Measurements from ENCODE around the gene BIRC5.

Gene BIRC5

GRCh38 chr17:78184351-78184750, 29.7 kb upstream of the BIRC5 start:
- DNase-seq, result no peak

- DNase-seq, result no peak
These were observed 29.2 kb upstream of the BIRC5 start for GRCh38 chr17:78184868-78185267.

DNA sequence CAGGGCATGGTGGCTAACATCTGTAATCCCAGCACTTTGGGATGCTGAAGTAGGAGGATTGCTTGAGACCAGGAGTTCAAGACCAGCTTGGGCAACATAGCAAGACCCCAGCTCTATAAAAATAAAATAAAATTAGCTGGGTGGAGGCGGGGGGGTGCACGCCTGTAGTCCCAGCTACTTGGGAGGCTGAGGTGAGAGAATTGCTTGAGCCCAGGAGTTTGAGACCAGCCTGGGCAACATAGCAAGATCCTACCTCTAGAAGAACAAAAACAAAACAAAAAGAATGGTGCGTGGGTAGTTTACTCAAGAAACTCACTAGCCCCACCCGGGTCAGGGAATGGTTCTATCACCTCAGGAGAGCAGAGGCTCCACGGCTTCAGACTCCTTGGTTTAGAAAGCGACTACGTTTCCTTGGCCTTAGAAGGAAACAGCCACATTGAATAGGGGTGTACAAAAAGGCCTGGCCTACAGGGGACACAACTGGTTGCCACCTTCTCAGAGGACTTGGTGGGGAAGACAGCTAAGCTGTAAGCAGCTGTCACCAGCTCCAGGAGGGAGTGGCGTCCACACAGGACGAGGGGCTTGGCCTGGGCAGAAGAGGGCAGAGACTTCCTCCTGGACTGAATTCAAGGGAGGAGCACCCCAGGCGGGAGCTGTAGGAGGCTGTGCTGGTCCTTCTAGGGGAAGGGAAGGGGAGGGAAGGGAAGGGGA, 27.9 kb upstream of the BIRC5 start:
- DNase-seq, result no peak

DNA sequence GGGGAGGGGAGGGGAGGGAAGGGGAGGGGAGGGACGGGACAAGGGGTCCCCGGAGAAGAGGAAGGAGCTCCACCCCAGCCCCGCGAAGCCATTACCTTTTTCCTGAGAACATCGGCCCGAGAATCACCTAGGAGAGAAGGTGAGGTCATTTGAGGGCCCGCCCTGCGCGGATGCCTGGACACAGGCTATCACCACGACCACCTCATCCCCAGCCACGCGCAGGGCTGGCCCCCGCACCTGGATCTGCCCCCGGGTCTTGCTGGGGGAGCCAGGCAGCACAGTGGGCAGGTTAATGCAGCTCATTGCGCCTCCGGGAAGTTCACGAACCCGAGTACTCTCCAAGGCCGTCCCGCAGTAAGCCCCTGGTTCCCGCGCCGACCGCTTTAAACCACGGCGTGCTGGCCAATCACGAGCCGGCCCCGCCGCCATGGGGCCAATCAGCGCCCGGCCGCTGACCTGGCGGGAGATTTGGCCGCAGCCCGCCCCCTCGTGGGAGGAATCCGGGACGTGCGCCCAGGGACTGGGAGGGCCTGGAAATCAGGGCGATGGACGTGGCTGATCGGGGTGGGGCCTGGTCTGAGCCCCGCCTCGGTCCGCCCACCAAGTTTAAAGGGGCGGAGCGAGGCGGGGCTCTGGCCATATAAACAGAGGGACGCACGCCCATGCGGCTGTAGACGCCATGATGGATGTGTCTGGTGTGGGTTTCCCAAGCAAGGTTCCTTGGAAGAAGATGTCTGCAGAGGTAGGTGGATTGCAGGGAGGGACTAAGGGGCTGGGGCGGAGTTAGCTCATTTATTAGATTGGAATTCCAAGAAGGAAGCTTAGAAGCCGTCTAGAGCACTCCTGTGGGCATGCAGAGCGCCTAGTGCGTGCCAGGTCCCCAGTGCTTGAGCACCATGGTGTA, 27.1 kb upstream of the BIRC5 start, which contains the start of the genes AFMID and TK1:
Gene AFMID (plus strand): TSS at position 671 of the 904 bp plus-strand sequence. CDS start 9 bp downstream, at position 680.
Gene TK1 (minus strand): TSS at position 361 of the 904 bp plus-strand sequence. CDS start 58 bp downstream, at position 303.
- DNase-seq, result peak; percentile 94 to 95

- DNase-seq, result no peak
These were observed 17.3 kb upstream of the BIRC5 start for GRCh38 chr17:78196716-78197115.

GRCh38 chr17:78197147-78197832, 16.8 kb upstream of the BIRC5 start:
- peak; percentile 19 to 32 for DNase-seq

GRCh38 chr17:78200451-78200850, 13.6 kb upstream of the BIRC5 start:
- no peak for DNase-seq

- DNase-seq, result no peak
These were observed 11.4 kb upstream of the BIRC5 start for GRCh38 chr17:78202666-78203065.

GRCh38 chr17:78204387-78205123, 9.5 kb upstream of the BIRC5 start:
- DNase-seq, result no peak

DNA sequence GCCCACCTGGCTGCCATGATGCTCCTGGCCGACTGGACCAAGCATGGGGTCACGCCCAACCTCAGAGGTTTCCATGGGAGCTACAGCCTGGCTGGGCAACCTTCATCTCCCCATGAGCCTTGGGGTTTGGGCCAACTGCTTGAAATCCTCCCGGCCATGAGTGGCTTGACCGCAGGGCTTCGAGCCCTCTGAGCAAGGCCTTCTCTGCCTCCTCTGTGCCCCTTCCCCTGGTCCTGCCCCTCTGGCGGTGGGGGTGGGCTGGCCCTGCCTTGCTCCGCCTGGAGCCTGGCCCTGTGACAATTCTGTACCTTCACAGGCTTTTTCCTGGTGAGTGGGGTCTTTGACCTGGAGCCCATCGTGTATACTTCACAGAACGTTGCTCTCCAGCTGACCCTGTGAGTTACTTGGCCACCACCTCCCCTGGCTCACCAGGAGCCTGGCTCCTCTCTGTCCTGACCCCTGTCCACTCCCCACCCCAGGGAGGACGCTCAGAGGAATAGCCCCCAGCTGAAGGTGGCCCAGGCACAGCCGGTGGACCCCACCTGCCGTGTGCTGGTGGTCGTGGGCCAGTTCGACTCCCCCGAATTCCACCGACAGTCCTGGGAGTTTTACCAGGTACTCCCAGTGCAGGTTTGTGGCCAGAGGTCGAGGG, 8.8 kb upstream of the BIRC5 start:
- no peak for DNase-seq

GRCh38 chr17:78206298-78206697, 7.8 kb upstream of the BIRC5 start:
- DNase-seq, result no peak

- peak in 1 of 2 donors; percentile 28 for DNase-seq
These were observed 5.6 kb upstream of the BIRC5 start for GRCh38 chr17:78208486-78208885.

DNA sequence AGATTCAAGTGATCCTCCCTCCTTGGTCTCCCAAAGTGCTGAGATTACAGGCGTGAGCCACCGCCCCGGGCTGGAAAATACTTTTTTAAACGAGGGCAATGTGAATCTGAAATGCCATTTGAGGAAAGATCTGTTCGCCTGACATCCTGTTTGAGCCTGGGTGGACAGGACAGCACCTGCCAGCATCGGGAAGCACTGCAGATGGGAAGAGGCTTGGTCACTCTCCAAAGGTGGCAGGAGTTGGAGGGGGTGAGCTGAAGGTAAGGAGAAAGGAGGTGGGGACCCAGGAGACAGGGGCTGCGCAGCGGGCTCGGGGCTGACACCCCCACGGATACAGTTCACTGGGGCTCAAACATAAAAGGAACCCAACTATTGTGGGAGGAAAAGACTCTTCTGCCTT, 3.9 kb upstream of the BIRC5 start:
- DNase-seq, result no peak

- no peak for DNase-seq
These were observed 3.0 kb upstream of the BIRC5 start for GRCh38 chr17:78211032-78211431.

DNA sequence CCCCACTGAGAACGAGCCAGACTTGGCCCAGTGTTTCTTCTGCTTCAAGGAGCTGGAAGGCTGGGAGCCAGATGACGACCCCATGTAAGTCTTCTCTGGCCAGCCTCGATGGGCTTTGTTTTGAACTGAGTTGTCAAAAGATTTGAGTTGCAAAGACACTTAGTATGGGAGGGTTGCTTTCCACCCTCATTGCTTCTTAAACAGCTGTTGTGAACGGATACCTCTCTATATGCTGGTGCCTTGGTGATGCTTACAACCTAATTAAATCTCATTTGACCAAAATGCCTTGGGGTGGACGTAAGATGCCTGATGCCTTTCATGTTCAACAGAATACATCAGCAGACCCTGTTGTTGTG, 631 bp downstream of the BIRC5 start:
- DNase-seq, result no peak

DNA sequence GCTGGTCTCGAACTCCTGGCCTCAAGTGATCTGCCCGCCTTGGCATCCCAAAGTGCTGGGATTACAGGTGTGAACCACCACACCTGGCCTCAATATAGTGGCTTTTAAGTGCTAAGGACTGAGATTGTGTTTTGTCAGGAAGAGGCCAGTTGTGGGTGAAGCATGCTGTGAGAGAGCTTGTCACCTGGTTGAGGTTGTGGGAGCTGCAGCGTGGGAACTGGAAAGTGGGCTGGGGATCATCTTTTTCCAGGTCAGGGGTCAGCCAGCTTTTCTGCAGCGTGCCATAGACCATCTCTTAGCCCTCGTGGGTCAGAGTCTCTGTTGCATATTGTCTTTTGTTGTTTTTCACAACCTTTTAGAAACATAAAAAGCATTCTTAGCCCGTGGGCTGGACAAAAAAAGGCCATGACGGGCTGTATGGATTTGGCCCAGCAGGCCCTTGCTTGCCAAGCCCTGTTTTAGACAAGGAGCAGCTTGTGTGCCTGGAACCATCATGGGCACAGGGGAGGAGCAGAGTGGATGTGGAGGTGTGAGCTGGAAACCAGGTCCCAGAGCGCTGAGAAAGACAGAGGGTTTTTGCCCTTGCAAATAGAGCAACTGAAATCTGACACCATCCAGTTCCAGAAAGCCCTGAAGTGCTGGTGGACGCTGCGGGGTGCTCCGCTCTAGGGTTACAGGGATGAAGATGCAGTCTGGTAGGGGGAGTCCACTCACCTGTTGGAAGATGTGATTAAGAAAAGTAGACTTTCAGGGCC, 5.5 kb downstream of the BIRC5 start:
- no peak for DNase-seq

DNA sequence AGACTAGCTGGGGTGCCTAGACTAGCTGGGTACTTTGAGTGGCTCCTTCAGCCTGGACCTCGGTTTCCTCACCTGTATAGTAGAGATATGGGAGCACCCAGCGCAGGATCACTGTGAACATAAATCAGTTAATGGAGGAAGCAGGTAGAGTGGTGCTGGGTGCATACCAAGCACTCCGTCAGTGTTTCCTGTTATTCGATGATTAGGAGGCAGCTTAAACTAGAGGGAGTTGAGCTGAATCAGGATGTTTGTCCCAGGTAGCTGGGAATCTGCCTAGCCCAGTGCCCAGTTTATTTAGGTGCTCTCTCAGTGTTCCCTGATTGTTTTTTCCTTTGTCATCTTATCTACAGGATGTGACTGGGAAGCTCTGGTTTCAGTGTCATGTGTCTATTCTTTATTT, 9.0 kb downstream of the BIRC5 start:
- no peak for DNase-seq

DNA sequence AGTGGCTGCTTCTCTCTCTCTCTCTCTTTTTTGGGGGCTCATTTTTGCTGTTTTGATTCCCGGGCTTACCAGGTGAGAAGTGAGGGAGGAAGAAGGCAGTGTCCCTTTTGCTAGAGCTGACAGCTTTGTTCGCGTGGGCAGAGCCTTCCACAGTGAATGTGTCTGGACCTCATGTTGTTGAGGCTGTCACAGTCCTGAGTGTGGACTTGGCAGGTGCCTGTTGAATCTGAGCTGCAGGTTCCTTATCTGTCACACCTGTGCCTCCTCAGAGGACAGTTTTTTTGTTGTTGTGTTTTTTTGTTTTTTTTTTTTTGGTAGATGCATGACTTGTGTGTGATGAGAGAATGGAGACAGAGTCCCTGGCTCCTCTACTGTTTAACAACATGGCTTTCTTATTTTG, 9.7 kb downstream of the BIRC5 start:
- no peak for DNase-seq

GRCh38 chr17:78224231-78225087, 10.4 kb downstream of the BIRC5 start:
- DNase-seq, result peak; percentile 32 to 74
